ENCODE results near the gene RTN4R.

The RTN4R gene

GRCh38 chr22:20194681-20195593 is 73.2 kb downstream of the RTN4R start:
- DNase-seq, result no peak

- no peak for DNase-seq
Observed at GRCh38 chr22:20193761-20194494, 74.2 kb downstream of the RTN4R start.

GRCh38 chr22:20192972-20193760 is 75.0 kb downstream of the RTN4R start:
- DNase-seq, result no peak

DNA sequence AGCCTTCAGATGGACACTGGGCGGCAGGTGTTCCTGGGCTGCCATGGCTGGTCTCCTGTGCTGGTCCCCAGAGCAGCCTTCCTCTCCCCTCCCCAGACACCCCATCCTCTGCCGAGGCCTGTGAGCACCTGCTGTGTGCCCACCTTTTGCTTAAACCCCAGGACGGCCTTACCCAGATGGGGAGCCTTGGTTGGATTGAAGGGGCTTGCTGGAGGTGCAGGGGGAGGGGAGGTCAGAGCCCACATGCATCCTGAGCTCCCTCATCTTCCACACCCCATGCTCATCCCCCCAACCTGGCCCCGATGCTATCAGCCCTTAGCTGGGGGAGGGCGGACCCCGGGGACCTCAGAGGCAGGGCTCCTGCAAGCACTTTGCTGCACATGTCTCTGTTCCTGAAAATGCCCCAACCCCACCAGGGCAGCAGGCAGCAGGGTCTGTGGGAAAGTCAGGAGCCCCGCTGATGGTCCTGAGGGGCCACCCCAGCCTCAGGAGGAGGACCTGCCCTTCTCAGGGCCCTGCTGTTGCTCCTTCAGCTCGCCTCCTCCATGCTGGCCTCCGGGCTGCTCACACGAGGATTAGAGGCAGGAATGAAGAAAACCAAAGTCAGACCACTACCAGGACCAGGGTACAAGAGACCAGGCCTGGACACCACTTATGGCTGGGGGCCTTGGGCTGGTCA is 75.7 kb downstream of the RTN4R start:
- no peak for DNase-seq

DNA sequence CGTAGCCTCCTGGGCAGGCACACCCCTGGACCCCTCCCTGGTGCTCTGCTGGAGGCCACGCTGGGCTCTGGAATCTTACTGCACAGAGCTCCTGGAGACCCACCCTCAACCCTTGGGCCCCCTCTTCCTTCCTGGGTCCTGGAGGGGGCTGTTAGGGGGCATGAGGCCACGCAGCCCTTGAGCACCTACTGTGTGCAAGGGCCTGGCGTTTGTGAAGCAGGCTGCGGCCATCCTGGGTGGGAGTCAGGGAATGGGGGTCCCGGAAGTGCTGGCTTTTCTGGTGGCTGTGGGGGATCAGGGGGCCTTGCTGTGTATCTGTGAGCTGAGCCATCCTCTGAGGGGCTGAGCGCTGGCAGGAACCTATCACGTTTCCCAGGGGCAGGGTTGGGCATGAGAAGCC is 76.3 kb downstream of the RTN4R start:
- DNase-seq, result no peak

Data from left hindlimb (tissue), 1 donor.